H1 (cell line): ENCODE data around the gene MILR1.

Experiments used
- CTCF ChIP-seq, 3 experiments: IDR thresholded peaks; 1 replicate in 2 of 3; 2 replicates in 1 of 3; pipeline versions ENCODE4 v1.5.1 to v1.6.1; 2011; ENCODE audit warnings: low read length in 3 of 3, mild to moderate bottlenecking in 3 of 3, inconsistent platforms in 2 of 3, low read depth in 1 of 3, moderate library complexity in 1 of 3; ENCODE audit not compliant: insufficient read depth in 1 of 3; ENCODE audit errors: control extremely low read depth in 1 of 3
- EP300 ChIP-seq, 2 experiments: IDR thresholded peaks; 1 replicate in 1 of 2; 2 replicates in 1 of 2; pipeline ENCODE4 v1.6.1; 2011 to 2012; ENCODE audit warnings: low read depth in 2 of 2, low read length in 2 of 2, mild to moderate bottlenecking in 2 of 2, borderline replicate concordance in 1 of 2, inconsistent platforms in 1 of 2, moderate library complexity in 1 of 2
- POLR2AphosphoS5 ChIP-seq: IDR thresholded peaks from 2 replicates; pipeline ENCODE4 v1.6.1; 2011; ENCODE audit warnings: low read depth, low read length

GRCh38 chr17:64401244-64401860 lies 47.6 kb upstream of the MILR1 start:
- TF ChIP-seq CTCF (IDR thresholded peaks at IDR 0.05; ENCODE audit: control extremely low read depth in 1 of 3, insufficient read depth in 1 of 3, low read depth in 1 of 3, low read length in 3 of 3) (no peak), POLR2AphosphoS5 (no peak), EP300 (IDR thresholded peaks at IDR 0.05; ENCODE audit: borderline replicate concordance in 1 of 2, low read depth in 2 of 2, low read length in 2 of 2) (no peak)
